Ascending aorta (tissue), 2 donors: ENCODE results near the gene MLANA. TPM values are rescaled to one million over a fixed set of nuclear protein-coding genes. Genes with fewer than 3 reads are reported as not detected.

Experiments used
- DNase-seq, 2 donors: peaks; one replicate each; pipeline ENCODE4 v3.0.0-alpha.2; 2019; ENCODE audit warnings: low spot score in 2 of 2
- H3K27ac ChIP-seq, 2 donors: fragments of 200-600 bp; sonication (generic); one replicate each; pipeline ENCODE4 v1.5.1; 2016 to 2017; ENCODE audit warnings: mild to moderate bottlenecking in 1 of 2
- H3K27me3 ChIP-seq: fragments of 200-600 bp; sonication (generic); one replicate; pipeline ENCODE4 v1.5.1; 2017
- H3K36me3 ChIP-seq, 2 donors: fragments of 200-600 bp; sonication (generic); one replicate each; pipeline ENCODE4 v1.5.1; 2016
- H3K4me1 ChIP-seq, 2 donors: fragments of 200-600 bp; sonication (generic); one replicate each; pipeline ENCODE4 v1.5.1; 2016 to 2017; ENCODE audit warnings: mild to moderate bottlenecking in 1 of 2
- H3K4me3 ChIP-seq, 2 donors: fragments of 200-600 bp; sonication (generic); one replicate each; pipeline ENCODE4 v1.5.1; 2016 to 2017; ENCODE audit warnings: mild to moderate bottlenecking in 1 of 2
- H3K9me3 ChIP-seq, 2 donors: fragments of 200-600 bp; sonication (generic); one replicate each; pipeline ENCODE4 v1.5.1; 2016
- intact Hi-C: fragments of 100-400 bp; cut with DNase I; formaldehyde crosslinking; loops from one replicate; pipeline ENCODE4 v1.15.1; 2023
- total RNA-seq: library from RNA; depleted of rRNA; stranded (reverse); fragments of >200 nt; gene quantifications from one replicate; pipeline ENCODE4 v1.1.0, GENCODE V29; 2016
- TF ChIP-seq, protein P1 (sequence below), 3 experiments: fragments of 200-600 bp in 2 of 3; fragments of 450-650 bp in 1 of 3; sonication (generic) in 2 of 3; IDR thresholded peaks; one replicate each; pipeline ENCODE4 v1.5.1; 2016 to 2019; ENCODE audit warnings: antibody characterized with exemption in 3 of 3, mild to moderate bottlenecking in 1 of 3, moderate library complexity in 1 of 3

The MLANA gene
- total RNA-seq, 1 donor from 2014 or later, result not detected

DNA sequence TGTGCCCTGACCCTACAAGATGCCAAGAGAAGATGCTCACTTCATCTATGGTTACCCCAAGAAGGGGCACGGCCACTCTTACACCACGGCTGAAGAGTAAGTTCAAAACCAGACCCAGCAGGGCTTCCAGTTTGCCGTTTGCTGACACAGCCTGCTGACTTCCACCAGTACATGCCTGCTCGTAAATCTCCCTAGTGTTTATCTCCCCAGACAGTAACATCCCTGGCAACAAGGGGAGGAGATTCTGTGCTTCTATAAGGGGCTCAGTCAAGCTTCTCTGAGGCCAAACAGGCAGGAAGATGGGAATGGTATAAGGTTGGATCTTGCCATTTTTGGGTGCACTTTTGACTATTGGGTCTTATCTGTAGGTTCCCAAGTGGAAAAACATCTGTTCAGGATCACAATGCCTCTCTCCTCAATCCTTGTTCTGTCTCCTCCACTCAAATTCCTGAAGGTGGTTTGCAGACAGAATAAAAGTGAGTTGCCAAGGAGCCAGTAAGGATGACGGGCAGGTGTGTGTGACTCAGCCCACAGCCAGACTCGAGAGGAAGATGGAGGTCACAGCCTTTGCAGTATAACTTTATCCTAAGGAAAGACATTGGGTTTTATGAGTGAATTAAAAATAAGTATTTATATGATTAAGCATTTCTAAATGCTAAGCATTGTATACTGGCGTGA lies 1.9 kb downstream of the MLANA start:
- Histone ChIP-seq H3K36me3 (peaks cover 0 to 9% of the 10 kb centered on the region in 2 donors), H3K4me3 (no peak overlapping the region), H3K27me3 (no peaks in the 10 kb centered on the region), H3K9me3 (no peaks in the 10 kb centered on the region), H3K4me1 (no peaks in the 10 kb centered on the region), H3K27ac (no peak overlapping the region)
- no peak for DNase-seq
- TF ChIP-seq, protein P1, sequence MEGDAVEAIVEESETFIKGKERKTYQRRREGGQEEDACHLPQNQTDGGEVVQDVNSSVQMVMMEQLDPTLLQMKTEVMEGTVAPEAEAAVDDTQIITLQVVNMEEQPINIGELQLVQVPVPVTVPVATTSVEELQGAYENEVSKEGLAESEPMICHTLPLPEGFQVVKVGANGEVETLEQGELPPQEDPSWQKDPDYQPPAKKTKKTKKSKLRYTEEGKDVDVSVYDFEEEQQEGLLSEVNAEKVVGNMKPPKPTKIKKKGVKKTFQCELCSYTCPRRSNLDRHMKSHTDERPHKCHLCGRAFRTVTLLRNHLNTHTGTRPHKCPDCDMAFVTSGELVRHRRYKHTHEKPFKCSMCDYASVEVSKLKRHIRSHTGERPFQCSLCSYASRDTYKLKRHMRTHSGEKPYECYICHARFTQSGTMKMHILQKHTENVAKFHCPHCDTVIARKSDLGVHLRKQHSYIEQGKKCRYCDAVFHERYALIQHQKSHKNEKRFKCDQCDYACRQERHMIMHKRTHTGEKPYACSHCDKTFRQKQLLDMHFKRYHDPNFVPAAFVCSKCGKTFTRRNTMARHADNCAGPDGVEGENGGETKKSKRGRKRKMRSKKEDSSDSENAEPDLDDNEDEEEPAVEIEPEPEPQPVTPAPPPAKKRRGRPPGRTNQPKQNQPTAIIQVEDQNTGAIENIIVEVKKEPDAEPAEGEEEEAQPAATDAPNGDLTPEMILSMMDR (IDR thresholded peaks at IDR 0.05), result no peak
- intact Hi-C loops, result no loop called here

DNA sequence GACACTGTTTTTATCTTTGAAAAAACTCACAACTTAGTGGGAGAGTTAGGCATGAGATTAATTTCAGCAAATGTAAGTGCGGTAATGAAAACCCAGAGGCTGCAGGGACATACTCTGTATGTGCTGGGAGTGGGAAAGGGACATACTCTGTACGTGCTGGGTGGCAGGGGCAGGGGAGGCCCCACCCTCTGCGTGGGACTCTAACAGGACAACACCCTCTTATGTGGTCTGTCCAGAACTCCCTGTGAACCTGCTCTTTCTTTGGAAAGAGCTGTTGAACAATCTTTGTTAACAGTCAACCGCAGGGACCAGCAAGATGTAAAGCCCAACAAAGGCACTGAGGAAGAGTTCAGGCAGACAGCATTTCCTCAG lies 2.4 kb downstream of the MLANA start:
- H3K4me1 ChIP-seq, result no peaks in the 10 kb centered on the region
- no peak overlapping the region for H3K27ac ChIP-seq
- no peak for DNase-seq
- no peaks in the 10 kb centered on the region for H3K9me3 ChIP-seq
- H3K36me3 ChIP-seq, result peaks cover 0 to 14% of the 10 kb centered on the region in 2 donors
- TF ChIP-seq, protein P1 (IDR thresholded peaks at IDR 0.05), result no peak
- intact Hi-C loops, result no loop called here
- no peaks in the 10 kb centered on the region for H3K27me3 ChIP-seq
- H3K4me3 ChIP-seq, result no peak overlapping the region

DNA sequence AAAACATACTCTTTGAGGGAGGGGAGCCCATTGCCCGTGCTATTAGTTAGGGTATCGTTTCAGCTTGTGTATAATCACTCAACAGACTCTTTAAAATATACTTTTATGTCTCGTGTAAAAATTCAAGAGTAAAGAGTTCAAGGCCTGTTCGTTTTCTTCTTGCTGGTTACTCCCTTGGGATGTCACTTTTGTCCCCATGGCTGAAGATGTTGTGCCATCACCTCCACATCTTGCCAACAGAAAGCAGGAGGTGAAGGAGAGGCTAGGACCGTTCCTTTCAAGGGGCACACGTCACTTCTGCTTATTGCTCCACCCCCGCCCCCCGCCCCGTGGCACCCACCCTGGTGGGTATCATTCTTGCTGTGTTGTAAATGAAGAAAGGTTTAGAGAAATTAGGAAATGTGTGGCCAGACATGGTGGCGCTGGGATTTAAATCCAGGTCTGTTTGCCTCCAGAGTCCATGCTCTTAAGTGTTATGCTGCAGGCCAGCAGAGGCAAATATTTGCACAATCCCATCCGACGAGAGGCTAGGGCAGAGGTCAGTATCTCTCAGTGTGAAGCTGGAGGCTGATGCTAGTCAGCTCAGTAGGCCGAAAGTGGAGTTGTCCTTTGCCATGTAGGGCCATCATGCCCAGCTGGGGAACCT lies 3.0 kb downstream of the MLANA start:
- intact Hi-C loops, result no loop called here
- DNase-seq, result no peak
- no peaks in the 10 kb centered on the region for H3K27me3 ChIP-seq
- no peaks in the 10 kb centered on the region for H3K4me1 ChIP-seq
- H3K36me3 ChIP-seq, result peaks cover 0 to 17% of the 10 kb centered on the region in 2 donors
- H3K9me3 ChIP-seq, result no peaks in the 10 kb centered on the region
- H3K27ac ChIP-seq, result no peak overlapping the region
- TF ChIP-seq, protein P1 (IDR thresholded peaks at IDR 0.05), result no peak
- no peak overlapping the region for H3K4me3 ChIP-seq

DNA sequence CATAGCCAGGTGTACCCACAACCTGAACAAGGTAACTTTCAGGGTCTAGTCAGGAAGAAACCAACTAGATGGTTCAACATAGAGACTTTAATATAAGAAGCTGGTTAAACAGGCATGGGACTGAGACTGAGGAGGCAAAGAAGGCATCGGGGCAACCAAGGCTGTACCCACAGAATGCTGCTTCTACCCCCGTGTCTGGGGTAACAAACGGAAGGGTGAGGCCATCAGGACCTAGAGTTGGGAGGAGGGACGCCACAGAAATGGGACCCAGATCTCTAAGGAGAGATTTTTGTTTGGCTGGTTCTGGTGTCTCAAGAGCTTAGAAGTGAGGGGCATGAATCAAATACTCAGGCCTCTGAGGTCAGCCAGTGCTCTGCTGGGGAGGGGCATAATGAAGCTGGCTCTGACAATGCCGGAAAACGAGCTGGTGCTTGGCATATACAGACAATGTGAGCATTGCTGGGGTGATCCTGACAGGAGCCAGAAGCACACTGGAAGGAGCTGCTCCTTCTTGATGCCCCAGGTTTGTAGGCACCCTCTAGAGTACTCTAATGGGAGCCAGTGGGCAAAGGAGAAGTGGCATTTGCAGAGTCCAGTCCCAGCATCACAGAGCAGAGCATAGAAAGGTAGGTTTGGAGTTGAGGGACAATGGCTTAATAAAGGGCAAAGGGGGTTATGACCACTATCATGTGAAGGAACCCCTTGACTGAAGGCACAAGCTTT lies 3.7 kb downstream of the MLANA start:
- no peaks in the 10 kb centered on the region for H3K9me3 ChIP-seq
- intact Hi-C loops, result no loop called here
- TF ChIP-seq, protein P1 (IDR thresholded peaks at IDR 0.05), result no peak
- H3K27me3 ChIP-seq, result no peaks in the 10 kb centered on the region
- no peak overlapping the region for H3K4me3 ChIP-seq
- peaks cover 0 to 17% of the 10 kb centered on the region in 2 donors for H3K36me3 ChIP-seq
- no peak for DNase-seq
- no peak overlapping the region for H3K27ac ChIP-seq
- H3K4me1 ChIP-seq, result no peaks in the 10 kb centered on the region

DNA sequence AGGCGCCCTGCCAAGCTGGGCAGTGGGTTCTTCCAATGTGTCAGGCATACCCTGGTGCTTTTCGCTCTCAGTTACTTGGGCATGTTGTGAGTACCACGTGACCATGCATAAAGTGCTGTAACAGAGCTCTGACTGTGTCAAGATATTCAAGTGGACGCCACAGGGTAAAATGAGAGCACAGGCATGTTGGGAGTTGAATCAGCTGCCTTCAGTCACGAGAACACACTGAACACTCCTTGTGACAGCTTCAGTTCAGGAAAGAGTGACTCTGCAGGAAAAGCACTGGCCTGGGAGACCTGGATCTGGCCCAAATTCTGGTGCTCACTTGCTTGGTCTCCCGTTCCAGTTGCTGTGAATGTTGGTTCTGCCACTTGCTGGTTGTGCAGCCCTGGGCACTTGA lies 5.1 kb downstream of the MLANA start:
- H3K36me3 ChIP-seq, result peaks cover 0 to 17% of the 10 kb centered on the region in 2 donors
- no peaks in the 10 kb centered on the region for H3K4me1 ChIP-seq
- H3K27me3 ChIP-seq, result no peaks in the 10 kb centered on the region
- H3K27ac ChIP-seq, result no peak overlapping the region
- no peaks in the 10 kb centered on the region for H3K9me3 ChIP-seq
- H3K4me3 ChIP-seq, result no peak overlapping the region
- DNase-seq, result no peak
- intact Hi-C loops, result no loop called here
- TF ChIP-seq, protein P1 (IDR thresholded peaks at IDR 0.05), result no peak
